GM21576 (cell line): Measurements from ENCODE around the gene LMF1.

Experiments used
- ATAC-seq: cut with Tn5 transposase; IDR thresholded peaks from one replicate; pipeline ENCODE4 v1.9.1; 2021; ENCODE audit warnings: mild to moderate bottlenecking, moderate library complexity; ENCODE audit not compliant: unreplicated experiment

LMF1 gene

GRCh38 chr16:931626-932500 is 38.9 kb downstream of the LMF1 start:
- no peak for ATAC-seq

GRCh38 chr16:931171-931570 is 39.6 kb downstream of the LMF1 start:
- ATAC-seq: no peak

GRCh38 chr16:930511-930910 is 40.3 kb downstream of the LMF1 start:
- ATAC-seq: no peak

GRCh38 chr16:930076-930475 is 40.7 kb downstream of the LMF1 start:
- ATAC-seq: no peak

- ATAC-seq: no peak
These were observed 41.3 kb downstream of the LMF1 start for GRCh38 chr16:929227-930073.

- ATAC-seq: no peak
These were observed 42.3 kb downstream of the LMF1 start for GRCh38 chr16:928526-928925.

- no peak for ATAC-seq
These were observed 42.9 kb downstream of the LMF1 start for GRCh38 chr16:927931-928330.

GRCh38 chr16:927406-927805 is 43.4 kb downstream of the LMF1 start:
- ATAC-seq: no peak

GRCh38 chr16:926715-927114 is 44.1 kb downstream of the LMF1 start:
- ATAC-seq: no peak

GRCh38 chr16:924806-925205 is 46.0 kb downstream of the LMF1 start:
- no peak for ATAC-seq

- no peak for ATAC-seq
These were observed 46.7 kb downstream of the LMF1 start for GRCh38 chr16:924063-924462.

- ATAC-seq: no peak
These were observed 47.6 kb downstream of the LMF1 start for GRCh38 chr16:923184-923583.

- ATAC-seq: no peak
These were observed 48.7 kb downstream of the LMF1 start for GRCh38 chr16:922051-922450.

- ATAC-seq: no peak
These were observed 49.4 kb downstream of the LMF1 start for GRCh38 chr16:921321-921905.

- no peak for ATAC-seq
These were observed 50.1 kb downstream of the LMF1 start for GRCh38 chr16:920717-921116.

- ATAC-seq: no peak
These were observed 50.6 kb downstream of the LMF1 start for GRCh38 chr16:920051-920681.

GRCh38 chr16:919658-920050 is 51.1 kb downstream of the LMF1 start:
- ATAC-seq: no peak

GRCh38 chr16:918741-919657 is 51.8 kb downstream of the LMF1 start:
- no peak for ATAC-seq

- no peak for ATAC-seq
These were observed 52.7 kb downstream of the LMF1 start for GRCh38 chr16:918068-918467.

- ATAC-seq: no peak
These were observed 53.2 kb downstream of the LMF1 start for GRCh38 chr16:917591-918061.
